ENCODE results near the gene ADCY9.

ADCY9 gene

DNA sequence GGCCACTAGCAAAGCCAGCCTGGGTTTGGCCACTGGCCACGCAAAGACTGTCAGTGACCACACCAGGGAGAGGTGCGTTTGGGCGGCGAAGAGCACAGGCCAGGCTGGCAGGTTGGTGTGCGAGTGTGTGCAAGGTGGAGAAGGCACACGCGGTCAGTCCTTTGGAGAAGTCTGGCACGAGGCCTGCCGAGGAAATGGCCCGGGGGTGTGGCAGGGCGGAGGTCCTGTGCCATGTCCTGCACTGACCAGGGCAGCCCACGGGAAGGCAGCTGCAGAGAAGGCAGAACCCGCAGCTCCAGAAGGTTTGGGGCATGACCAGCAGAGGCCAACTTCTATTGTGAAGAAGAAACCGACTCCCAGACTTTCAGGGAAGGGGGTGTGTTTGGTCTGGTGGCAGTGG lies 90.8 kb downstream of the ADCY9 start:
- DNase-seq = no peak

DNA sequence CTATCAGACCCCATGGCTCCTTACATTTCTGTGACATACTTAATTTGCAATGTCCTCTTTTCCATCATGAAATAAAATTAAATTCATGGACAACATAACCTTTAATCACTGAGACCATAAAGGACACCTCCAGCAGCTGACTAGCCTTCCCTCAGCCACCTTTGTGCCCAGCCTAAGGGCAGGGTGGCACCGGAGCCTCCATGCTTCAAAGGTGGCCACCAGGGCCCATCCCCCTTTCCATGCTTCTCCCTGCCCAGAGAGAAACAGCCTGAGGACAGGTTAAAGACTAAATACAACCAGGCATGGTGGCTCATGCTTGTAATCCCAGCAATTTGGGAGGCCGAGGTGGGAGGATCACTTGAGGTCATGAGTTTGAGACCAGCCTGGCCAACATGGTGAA lies 94.3 kb downstream of the ADCY9 start:
- DNase-seq = no peak

- no peak for DNase-seq
Measured at GRCh38 chr16:4021070-4021779, 95.0 kb downstream of the ADCY9 start.

GRCh38 chr16:4019371-4019791 lies 96.9 kb downstream of the ADCY9 start:
- DNase-seq = peak; percentile 43

DNA sequence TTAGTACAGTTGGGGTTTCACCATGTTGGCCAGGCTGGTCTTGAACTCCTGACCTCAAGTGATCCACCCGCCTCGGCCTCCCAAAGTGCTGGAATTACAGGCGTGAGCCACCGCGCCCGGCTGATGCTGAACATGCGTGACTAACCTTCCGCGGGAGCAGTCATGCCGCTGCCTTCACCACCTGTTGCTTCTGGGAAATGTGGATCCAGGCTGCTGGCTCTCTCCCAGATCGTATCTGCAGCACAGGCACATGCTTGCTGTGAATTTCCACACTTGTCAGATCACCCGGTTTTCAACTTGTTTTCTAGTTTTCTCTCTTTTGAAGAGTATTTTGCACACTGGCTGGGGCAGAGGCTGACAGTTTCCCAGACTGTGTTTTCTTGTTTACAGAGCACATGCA lies 97.9 kb downstream of the ADCY9 start:
- DNase-seq = peak; percentile 56

DNA sequence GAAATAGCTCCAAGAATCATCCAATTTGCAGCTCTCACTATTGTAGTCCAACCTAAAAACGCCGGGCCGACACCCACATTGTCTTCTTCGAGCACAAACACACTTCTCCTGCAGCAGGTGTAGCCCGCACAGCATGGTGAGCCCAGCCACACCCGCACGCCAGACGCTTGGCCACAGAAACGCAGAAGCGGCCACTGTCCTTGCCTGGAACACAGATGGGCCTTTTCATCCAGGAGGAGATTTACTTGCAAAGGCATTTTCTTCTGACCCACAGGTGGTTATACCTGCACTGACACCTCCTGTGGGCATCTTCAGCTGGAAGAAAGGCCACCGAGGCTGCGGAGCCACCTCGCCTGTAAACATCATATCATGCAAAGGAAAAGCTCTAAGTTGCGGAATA lies 98.4 kb downstream of the ADCY9 start:
- no peak for DNase-seq

- DNase-seq = peak; percentile 47
Measured at GRCh38 chr16:4016658-4017057, 99.6 kb downstream of the ADCY9 start.

- DNase-seq = no peak
Measured at GRCh38 chr16:4016005-4016352, 100.3 kb downstream of the ADCY9 start.

DNA sequence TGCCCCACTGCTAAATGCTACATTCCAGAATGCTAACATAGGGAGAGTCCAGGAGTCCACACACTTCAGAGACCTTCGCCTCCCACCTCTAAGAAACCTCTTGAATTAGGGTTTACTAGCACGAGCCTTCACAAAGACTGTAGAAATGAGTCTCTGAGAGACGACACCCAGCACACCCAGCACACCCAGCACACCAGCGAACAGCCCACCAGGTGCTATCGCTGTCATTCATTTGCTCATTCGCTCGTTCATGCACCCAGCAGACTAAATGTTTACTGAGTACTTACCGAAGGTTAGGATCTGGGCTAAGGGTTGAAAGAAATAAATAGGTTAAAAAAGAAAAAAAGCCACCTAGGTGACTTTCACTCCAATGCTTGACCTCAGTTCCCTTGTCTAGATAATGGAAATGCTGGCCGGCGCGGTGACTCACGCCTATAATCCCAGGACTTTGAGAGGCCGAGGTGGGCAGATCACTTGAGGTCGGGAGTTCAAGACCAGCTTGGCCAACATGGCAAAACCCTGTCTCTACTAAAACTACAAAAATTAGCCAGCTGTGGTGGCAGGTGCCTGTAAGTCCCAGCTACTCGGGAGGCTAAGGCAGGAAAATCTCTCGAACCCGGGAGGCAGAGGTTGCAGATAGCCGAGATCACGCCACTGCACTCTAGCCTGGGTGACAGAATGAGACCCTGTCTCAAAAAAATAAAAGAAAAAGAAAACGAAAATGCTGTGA lies 100.8 kb downstream of the ADCY9 start:
- no peak for DNase-seq

DNA sequence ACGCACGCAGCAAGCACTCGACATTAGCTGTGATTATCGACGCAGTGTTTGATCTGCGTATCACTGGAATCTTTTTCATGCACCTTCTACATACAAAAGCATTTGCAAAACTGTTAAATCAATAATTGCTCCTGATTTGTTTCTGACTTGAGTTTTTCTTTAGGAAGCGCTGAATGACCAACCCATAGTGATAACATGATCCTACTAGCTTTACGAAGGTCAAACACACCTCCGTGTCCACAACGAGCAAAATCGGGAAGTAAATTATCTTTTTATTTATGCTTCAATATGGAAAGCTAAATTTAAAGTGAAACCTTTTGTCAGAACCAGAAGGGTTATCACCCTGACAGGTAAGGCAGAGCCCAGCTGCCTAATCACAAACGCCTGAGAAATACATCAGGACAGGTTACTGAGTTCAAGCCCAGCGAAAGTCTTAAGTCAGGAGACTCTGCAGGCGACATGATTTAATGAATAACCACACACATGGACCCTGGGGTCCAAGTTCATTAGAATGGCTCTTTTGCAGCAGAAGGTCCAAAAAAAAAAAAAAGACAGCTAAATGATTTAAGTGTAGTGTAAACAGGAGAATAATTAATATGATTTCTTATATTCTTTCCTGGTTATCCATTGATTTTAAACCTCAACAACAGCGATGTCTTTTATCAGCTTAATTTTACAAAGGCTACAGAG lies 104.2 kb downstream of the ADCY9 start:
- no peak for DNase-seq

GRCh38 chr16:4011225-4011939 lies 104.9 kb downstream of the ADCY9 start:
- DNase-seq = no peak

DNA sequence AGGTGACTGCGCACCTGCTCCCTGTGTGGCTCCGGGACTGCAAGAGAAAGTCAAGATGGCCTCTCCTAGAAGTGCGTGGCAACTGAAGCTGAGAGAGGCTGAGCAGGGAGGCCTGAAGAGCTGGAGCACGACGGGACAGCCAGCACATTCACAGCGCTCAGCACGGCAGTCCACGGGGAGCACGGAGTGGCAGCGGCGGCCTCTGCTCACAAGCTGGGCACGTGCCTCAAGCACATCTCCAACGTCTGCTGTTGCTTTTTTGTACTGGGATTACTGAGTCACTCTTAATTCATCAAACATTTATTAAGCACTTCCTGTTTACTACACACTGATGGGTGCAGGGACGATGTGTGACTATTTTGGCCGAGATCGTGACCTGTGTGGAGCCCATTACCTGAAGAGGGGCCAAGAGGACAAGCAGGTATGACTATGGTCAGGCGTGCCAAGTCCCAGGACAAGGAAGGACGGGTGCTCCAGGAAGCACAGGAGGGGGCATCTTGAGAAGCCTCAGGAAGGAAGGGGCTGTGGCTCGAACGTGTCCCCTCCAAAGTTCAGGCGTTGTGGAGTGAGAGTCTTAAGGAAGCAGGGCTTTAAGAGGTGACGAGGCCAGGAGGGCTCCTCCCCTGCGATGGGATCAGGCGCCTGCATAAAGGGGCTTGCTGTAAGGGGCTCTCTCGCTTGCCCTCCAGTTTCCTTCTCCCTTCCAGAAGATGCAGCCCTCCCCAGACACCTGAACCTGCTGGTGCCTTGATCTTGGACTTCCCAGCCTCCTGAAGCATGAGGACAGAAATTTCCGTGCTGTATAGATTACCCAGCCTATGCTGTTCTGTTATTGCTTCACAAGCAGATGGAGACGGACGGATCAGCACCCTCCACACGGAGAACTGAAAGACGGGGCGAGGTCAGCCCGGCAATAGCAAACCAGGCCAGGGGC lies 105.8 kb downstream of the ADCY9 start:
- no peak for DNase-seq

- DNase-seq = no peak
Measured at GRCh38 chr16:4009177-4009576, 107.1 kb downstream of the ADCY9 start.

- no peak for DNase-seq
Measured at GRCh38 chr16:4008116-4008515, 108.1 kb downstream of the ADCY9 start.

- DNase-seq = no peak
Measured at GRCh38 chr16:4006397-4006999, 109.7 kb downstream of the ADCY9 start.

GRCh38 chr16:4005731-4006130 lies 110.5 kb downstream of the ADCY9 start:
- no peak for DNase-seq

DNA sequence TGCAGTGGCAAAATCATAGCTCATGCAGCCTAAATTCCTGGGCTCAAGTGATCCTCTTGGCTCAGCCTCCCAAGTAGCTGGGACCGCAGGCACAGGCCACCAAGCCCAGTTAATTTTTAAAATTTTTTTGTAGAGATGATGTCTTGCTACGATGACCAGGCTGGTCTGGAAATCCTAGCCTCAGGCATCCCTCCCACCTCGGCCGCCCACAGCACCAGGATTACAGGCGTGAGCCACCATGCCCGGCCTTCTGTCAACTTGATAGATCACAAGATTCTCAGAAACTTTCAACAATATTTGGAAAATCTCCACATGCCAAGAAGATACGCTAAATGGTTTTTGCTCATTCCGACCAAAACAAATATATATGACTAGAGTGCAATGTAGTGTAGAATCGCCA lies 111.0 kb downstream of the ADCY9 start:
- no peak for DNase-seq

DNA sequence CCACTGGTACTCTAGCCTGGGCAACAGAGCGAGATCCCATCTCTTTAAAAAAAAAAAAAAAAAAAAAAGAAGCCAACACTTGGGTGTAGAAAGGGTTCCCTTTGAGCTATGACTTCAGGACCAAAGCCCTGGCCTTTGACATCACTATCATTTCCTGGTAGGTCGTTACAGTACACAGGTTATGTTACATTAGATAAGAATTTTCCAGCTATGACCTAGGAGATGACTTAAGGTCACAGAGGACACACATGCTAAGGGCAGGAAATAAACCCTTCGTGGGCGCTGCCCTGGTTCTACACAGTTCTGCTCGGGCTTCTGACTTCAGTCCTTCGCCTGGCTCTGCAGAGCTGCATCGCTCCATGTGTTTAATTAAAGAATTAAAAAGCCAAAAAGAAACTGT lies 112.0 kb downstream of the ADCY9 start:
- DNase-seq = no peak

DNA sequence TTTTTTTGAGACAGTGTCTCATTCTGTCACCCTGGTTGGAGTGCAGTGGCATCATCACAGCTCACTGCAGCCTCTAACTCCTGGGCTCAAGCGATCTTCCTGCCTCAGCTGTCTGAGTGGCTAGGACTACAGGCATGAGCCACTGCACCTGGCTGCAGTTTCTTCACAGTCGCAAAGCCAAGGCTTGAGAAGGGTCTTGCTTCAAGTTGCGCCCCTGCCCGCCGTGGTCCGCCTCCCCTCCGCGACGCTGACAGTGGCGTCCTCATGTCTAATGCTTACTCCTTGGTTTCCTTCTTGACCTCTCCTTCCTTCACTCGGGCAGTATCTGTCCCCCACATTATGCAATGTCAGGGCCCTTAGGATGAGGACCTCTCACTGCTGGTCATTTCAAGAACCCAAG lies 112.7 kb downstream of the ADCY9 start:
- no peak for DNase-seq

GRCh38 chr16:4003166-4003565 lies 113.1 kb downstream of the ADCY9 start:
- DNase-seq = no peak

DNA sequence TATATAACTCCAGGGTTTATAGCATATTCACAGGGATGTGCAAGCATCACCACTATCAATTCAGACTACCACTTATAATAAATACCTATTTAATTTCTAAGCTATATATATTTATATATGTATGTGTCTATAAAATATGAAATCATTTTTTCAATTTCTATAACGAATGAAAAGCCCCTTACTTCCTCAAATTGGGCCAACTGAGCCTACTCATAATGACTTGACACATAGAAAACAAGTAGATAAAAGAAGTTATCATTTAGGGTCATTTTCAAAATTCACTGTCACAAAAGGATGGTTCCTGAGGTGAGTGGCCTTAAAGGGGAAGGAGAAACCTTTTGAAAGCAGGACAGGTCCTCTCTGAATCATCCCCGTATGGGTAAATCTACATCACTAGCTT lies 114.1 kb downstream of the ADCY9 start:
- no peak for DNase-seq

Data from fibroblast of upper back skin (primary cell).